ENCODE results near the gene TAAR5. TPM values are rescaled to one million over a fixed set of nuclear protein-coding genes. Genes with fewer than 3 reads are reported as not detected.

TAAR5 gene
- polyA plus RNA-seq, 3 donors = not detected

GRCh38 chr6:132624175-132624574 lies 34.6 kb upstream of the TAAR5 start, which contains the start of gene TAAR2:
TSS of gene TAAR2 (minus strand) at chr6:132624275. CDS start at chr6:132624275, 0 bp downstream.
- Mint-ChIP-seq H3K27ac (peak within 1 kb of the TSS in 1 of 7 donors; percentile 68), H3K4me3 (no peak within 1 kb of the TSS), H3K27me3 (ENCODE audit: low read depth in 3 of 3) (peaks cover 0 to 6% (median 3%) of the 10 kb centered on the region in 3 donors), H3K9me3 (peaks cover 1 to 9% (median 4%) of the 10 kb centered on the region in 7 donors), H3K36me3 (no peaks in the 10 kb centered on the region), H3K4me1 (no peaks in the 10 kb centered on the region)
- WGBS (ENCODE audit: insufficient coverage) = 84% methylated on average over 6 of the region's 6 CpGs
- Histone ChIP-seq H3K9me3 (replicated peaks in 1 of 2; ENCODE audit: control insufficient read depth in 1 of 2, insufficient read depth in 1 of 2, low read length in 2 of 2) (no peaks in the 10 kb centered on the region), H3K4me1 (ENCODE audit: control insufficient read depth in 1 of 2, insufficient read depth in 2 of 2, low read length in 2 of 2) (no peaks in the 10 kb centered on the region), H3K27ac (ENCODE audit: low read depth in 1 of 2, low read length in 2 of 2) (no peak within 1 kb of the TSS), H3K27me3 (ENCODE audit: control insufficient read depth in 2 of 2, insufficient read depth in 2 of 2, low read length in 2 of 2) (peaks cover 0 to 3% of the 10 kb centered on the region in 2 donors), H3K36me3 (replicated peaks in 1 of 2; ENCODE audit: control insufficient read depth in 1 of 2, insufficient read depth in 2 of 2, low read length in 2 of 2) (no peaks in the 10 kb centered on the region), H2AFZ (ENCODE audit: insufficient read depth, low read depth, low read length, poor library complexity, severe bottlenecking) (no peak within 1 kb of the TSS), H3K9ac (ENCODE audit: insufficient read depth, low read length, poor library complexity, severe bottlenecking) (no peak within 1 kb of the TSS), H4K20me1 (ENCODE audit: insufficient read depth, low read length) (no peaks in the 10 kb centered on the region), H3K79me2 (ENCODE audit: insufficient read depth, low read length) (no peaks in the 10 kb centered on the region), H3K4me3 (replicated peaks in 1 of 3; ENCODE audit: low read depth in 2 of 3, low read length in 3 of 3) (no peak within 1 kb of the TSS), H3K4me2 (replicated peaks; ENCODE audit: extremely low read depth, low read length, poor library complexity, severe bottlenecking) (no peak within 1 kb of the TSS)
- intact Hi-C loops (cut with micrococcal nuclease) = no loop called here
- no peak for TF ChIP-seq CTCF (IDR thresholded peaks at IDR 0.05)
- DNase-seq = no peak

DNA sequence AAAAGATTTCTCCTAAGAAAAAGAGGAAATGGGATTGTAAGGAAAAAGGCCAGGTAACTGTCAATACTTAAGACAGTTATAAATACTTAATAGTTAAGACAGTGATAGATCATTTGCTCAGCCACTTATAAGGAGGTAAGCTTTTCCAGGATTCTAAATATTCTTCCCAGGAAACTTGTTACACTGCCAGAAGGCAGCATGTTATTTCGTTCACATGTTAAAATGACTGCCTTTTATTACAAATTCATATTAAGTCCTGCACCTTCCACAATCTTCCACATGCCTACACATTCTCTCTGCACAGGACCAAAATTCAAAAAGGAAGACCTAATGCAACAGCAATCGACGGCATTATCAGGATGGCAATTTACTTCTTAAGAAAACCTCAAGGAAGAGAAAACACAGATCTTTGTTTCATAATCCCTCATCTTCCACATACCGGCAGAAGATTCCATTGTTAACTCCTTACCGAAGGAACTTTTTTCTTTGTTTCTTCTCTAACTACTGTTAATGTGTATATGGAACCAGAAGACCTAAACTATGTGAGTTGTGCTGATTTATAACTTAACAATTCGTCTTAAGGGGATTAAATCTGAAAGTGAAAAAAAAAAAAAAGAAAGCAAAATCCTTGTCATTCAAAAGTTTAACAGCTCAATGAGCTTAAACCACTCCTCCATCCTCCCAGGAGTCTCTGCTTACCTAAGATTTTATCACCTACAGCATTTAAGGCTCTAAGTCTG lies 33.7 kb upstream of the TAAR5 start:
- no peak for DNase-seq
- Histone ChIP-seq H3K79me2 (ENCODE audit: insufficient read depth, low read length) (no peaks in the 10 kb centered on the region), H3K4me1 (ENCODE audit: control insufficient read depth in 1 of 2, insufficient read depth in 2 of 2, low read length in 2 of 2) (no peaks in the 10 kb centered on the region), H2AFZ (ENCODE audit: insufficient read depth, low read depth, low read length, poor library complexity, severe bottlenecking) (no peak overlapping the region), H3K9me3 (replicated peaks in 1 of 2; ENCODE audit: control insufficient read depth in 1 of 2, insufficient read depth in 1 of 2, low read length in 2 of 2) (no peaks in the 10 kb centered on the region), H4K20me1 (ENCODE audit: insufficient read depth, low read length) (no peaks in the 10 kb centered on the region), H3K4me2 (replicated peaks; ENCODE audit: extremely low read depth, low read length, poor library complexity, severe bottlenecking) (no peak overlapping the region), H3K27ac (ENCODE audit: low read depth in 1 of 2, low read length in 2 of 2) (no peak overlapping the region), H3K9ac (ENCODE audit: insufficient read depth, low read length, poor library complexity, severe bottlenecking) (no peak overlapping the region), H3K36me3 (replicated peaks in 1 of 2; ENCODE audit: control insufficient read depth in 1 of 2, insufficient read depth in 2 of 2, low read length in 2 of 2) (no peaks in the 10 kb centered on the region), H3K27me3 (ENCODE audit: control insufficient read depth in 2 of 2, insufficient read depth in 2 of 2, low read length in 2 of 2) (peaks cover 0 to 3% of the 10 kb centered on the region in 2 donors), H3K4me3 (replicated peaks in 1 of 3; ENCODE audit: low read depth in 2 of 3, low read length in 3 of 3) (no peak overlapping the region)
- 64% methylated on average over 3 of the region's 6 CpGs for WGBS (ENCODE audit: insufficient coverage)
- intact Hi-C loops (cut with micrococcal nuclease) = no loop called here
- H3K27ac Mint-ChIP-seq = peak overlapping the region in 1 of 7 donors; percentile 68
- peaks cover 1 to 7% (median 3%) of the 10 kb centered on the region in 7 donors for H3K9me3 Mint-ChIP-seq
- no peaks in the 10 kb centered on the region for H3K4me1 Mint-ChIP-seq
- H3K4me3 Mint-ChIP-seq = no peak overlapping the region
- no peak for TF ChIP-seq CTCF (IDR thresholded peaks at IDR 0.05)
- no peaks in the 10 kb centered on the region for H3K36me3 Mint-ChIP-seq
- H3K27me3 Mint-ChIP-seq (ENCODE audit: low read depth in 3 of 3) = peaks cover 0 to 6% (median 3%) of the 10 kb centered on the region in 3 donors

All from CD14-positive monocyte (primary cell).